ENCODE results near the gene CCP110.
A peak's percentile ranks its signal among the peaks of the same experiment; 100 is the strongest.

The CCP110 gene

DNA sequence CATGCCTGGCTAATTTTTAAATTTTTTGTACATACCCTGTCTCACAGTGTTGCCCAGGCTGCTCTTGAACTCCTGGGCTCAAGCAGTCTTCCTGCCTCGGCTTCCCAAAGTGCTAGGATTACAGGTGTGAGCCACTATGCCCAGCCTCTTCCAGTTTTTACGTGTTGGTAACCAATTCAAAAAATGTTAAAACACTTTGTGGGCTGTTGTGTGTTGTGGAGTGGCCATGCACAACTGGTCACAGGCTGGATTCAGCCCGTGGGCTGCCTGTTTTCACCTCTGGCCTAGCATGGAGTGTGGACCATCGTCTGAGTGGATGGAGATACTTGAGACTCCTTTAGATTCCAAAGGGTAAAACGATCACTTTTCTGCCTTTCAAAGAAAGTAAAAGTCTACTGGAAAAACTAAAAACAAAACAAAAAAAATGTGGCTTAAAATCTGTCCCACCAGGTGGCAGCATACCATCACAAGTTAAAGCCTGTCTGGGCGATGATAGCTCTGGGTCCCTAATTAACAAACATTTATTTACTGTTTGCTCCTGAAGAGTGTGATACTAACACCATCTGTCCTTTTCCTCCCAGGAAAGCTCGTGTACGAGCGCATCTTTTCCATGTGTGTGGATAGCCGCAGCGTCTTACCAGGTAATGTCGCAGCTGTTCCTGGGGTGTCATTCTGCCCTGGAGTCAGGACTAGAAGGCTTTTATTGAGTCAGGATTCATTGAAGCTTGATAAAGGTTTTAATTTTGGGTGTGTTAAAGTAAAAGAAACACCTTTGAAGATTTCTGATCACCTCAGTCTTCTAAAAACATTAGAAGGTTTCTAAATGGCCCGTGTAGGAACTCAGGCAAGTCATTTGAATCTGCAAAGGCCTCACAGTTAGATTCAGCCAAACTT, 77.6 kb downstream of the CCP110 start:
- Histone ChIP-seq H2AK5ac (ENCODE audit: low read length) (no peak overlapping the region), H3K79me2 (ENCODE audit: control insufficient read depth, insufficient read depth, low read length, poor library complexity) (no peaks in the 10 kb centered on the region), H2AFZ (ENCODE audit: insufficient read depth, low read length, poor library complexity) (no peak overlapping the region), H3K4me2 (ENCODE audit: low read length) (no peak overlapping the region), H2BK12ac (ENCODE audit: low read length) (peak overlapping the region; percentile 82), H3K4me3 (ENCODE audit: low read depth, low read length) (no peak overlapping the region), H4K91ac (ENCODE audit: low read depth, low read length) (peak overlapping the region; percentile 54), H3K14ac (ENCODE audit: low read length) (no peak overlapping the region), H2BK120ac (ENCODE audit: insufficient read depth, low read length, poor library complexity) (no peak overlapping the region), H4K12ac (ENCODE audit: low read depth, low read length) (no peak overlapping the region), H2BK5ac (ENCODE audit: low read depth, low read length, poor library complexity) (peak overlapping the region; percentile 19), H3K18ac (ENCODE audit: low read length) (no peak overlapping the region), H3K9ac (ENCODE audit: low read length) (no peak overlapping the region), H3K23ac (ENCODE audit: low read length) (no peak overlapping the region), H3K9me3 (ENCODE audit: insufficient read depth, low read depth, low read length) (no peaks in the 10 kb centered on the region), H3K27me3 (ENCODE audit: insufficient read depth, low read length) (no peaks in the 10 kb centered on the region), H4K8ac (ENCODE audit: low read depth, low read length) (no peak overlapping the region), H3K79me1 (ENCODE audit: low read length) (peaks cover 10% of the 10 kb centered on the region), H3K4ac (ENCODE audit: low read depth, low read length) (no peak overlapping the region), H3K27ac (ENCODE audit: low read depth, low read length) (peak overlapping the region; percentile 10), H3K36me3 (ENCODE audit: control insufficient read depth in 1 of 2, insufficient read depth in 2 of 2, low read length in 2 of 2) (peaks cover 2 to 8% of the 10 kb centered on the region in 2 experiments), H3K4me1 (ENCODE audit: control insufficient read depth in 1 of 2, insufficient read depth in 2 of 2, low read length in 2 of 2) (peaks cover 0 to 9% of the 10 kb centered on the region in 2 experiments)
- DNase-seq, result peak in 1 of 2 donors; percentile 75
- no CpG with 5 or more reads among the region's 13 CpGs for WGBS (ENCODE audit: extremely low coverage, insufficient coverage, insufficient read length)
